Measurements from ENCODE around the gene CALD1.

- TF ChIP-seq CTCF (IDR thresholded peaks at IDR 0.05; ENCODE audit: low read depth, low read length, poor library complexity, severe bottlenecking): no peak
- TF ChIP-seq EZH2phosphoT487 (IDR thresholded peaks at IDR 0.05; ENCODE audit: borderline replicate concordance, low read length): no peak
Observed at GRCh38 chr7:134931487-134931886, 152.1 kb downstream of the CALD1 start.
